A673 (cell line): ENCODE results near the gene OSBPL6.

Source experiments
- EZH2 ChIP-seq: fragments of 200-600 bp; sonication (generic); IDR thresholded peaks from 2 replicates; pipeline ENCODE4 v1.6.1; 2017; ENCODE audit warnings: borderline replicate concordance, low read depth, mild to moderate bottlenecking, mixed read lengths, antibody characterized with exemption, low read length; ENCODE audit not compliant: poor library complexity, severe bottlenecking
- TF ChIP-seq, protein P1 (sequence below): fragments of 300-800, 200-600 bp; sonication (generic); conservative IDR thresholded peaks from 2 replicates; pipeline ENCODE4 v1.5.1; 2017; ENCODE audit warnings: low read depth, mild to moderate bottlenecking, antibody characterized with exemption, low read length, moderate library complexity, mixed read lengths

DNA sequence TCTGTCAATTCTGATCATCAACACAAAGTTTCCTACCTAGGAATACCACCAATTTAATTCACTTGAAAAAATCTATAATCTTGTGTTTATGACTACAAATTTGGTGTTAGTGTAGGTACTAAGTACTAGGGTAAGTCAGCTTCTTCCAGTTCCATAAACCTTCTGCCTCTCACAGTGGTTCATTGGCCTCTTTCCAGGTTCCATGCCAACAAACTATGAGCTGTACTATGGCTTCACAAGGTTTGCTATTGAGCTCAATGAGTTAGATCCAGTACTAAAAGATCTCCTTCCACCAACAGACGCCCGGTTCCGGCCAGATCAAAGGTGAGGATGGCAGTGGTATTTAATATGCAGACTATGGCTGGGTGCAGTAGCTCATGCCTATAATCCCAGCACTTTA is 197.9 kb downstream of the OSBPL6 start:
- TF ChIP-seq, protein P1, sequence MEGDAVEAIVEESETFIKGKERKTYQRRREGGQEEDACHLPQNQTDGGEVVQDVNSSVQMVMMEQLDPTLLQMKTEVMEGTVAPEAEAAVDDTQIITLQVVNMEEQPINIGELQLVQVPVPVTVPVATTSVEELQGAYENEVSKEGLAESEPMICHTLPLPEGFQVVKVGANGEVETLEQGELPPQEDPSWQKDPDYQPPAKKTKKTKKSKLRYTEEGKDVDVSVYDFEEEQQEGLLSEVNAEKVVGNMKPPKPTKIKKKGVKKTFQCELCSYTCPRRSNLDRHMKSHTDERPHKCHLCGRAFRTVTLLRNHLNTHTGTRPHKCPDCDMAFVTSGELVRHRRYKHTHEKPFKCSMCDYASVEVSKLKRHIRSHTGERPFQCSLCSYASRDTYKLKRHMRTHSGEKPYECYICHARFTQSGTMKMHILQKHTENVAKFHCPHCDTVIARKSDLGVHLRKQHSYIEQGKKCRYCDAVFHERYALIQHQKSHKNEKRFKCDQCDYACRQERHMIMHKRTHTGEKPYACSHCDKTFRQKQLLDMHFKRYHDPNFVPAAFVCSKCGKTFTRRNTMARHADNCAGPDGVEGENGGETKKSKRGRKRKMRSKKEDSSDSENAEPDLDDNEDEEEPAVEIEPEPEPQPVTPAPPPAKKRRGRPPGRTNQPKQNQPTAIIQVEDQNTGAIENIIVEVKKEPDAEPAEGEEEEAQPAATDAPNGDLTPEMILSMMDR = no peak
- TF ChIP-seq EZH2 = no peak
